HepG2 (cell line): Measurements from ENCODE around the gene APOBEC3B.

ENCODE experiments used
- AGO2 ChIP-seq: fragments of 200-400 bp; formaldehyde crosslinking; optimal IDR thresholded peaks from 2 replicates; pipeline ENCODE3; 2017; ENCODE audit warnings: mild to moderate bottlenecking, low read depth, low read length, moderate library complexity
- FOXJ3 ChIP-seq: sonication (generic); formaldehyde crosslinking; IDR thresholded peaks from 2 replicates; pipeline ENCODE4 v1.4.0; 2020; ENCODE audit warnings: missing genetic modification reagents, mild to moderate bottlenecking, borderline replicate concordance
- GTF2F1 ChIP-seq: fragments of 150-350 bp; IDR thresholded peaks from 2 replicates; pipeline ENCODE4 v1.6.1; 2014; ENCODE audit warnings: low read length
- KMT2A ChIP-seq: sonication (generic); formaldehyde crosslinking; IDR thresholded peaks from 2 replicates; pipeline ENCODE4 v1.4.0; 2020; ENCODE audit warnings: missing genetic modification reagents
- MED1 ChIP-seq: sonication (generic); formaldehyde crosslinking; IDR thresholded peaks from 2 replicates; pipeline ENCODE4 v1.4.0; 2020; ENCODE audit warnings: missing genetic modification reagents
- POLR2A ChIP-seq, 2 experiments: IDR thresholded peaks; 2 replicates each; pipeline ENCODE4 v1.6.1; 2011; ENCODE audit warnings: low read depth in 2 of 2, low read length in 2 of 2, mild to moderate bottlenecking in 1 of 2, moderate library complexity in 1 of 2; ENCODE audit not compliant: insufficient read depth in 1 of 2
- SMC3 ChIP-seq: IDR thresholded peaks from 2 replicates; pipeline ENCODE4 v1.6.1; 2011; ENCODE audit warnings: low read length, improper control_type of control experiment
- TCF7L2 ChIP-seq: IDR thresholded peaks from 2 replicates; pipeline ENCODE4 v1.6.1; 2011; ENCODE audit warnings: mild to moderate bottlenecking, low read depth, low read length, moderate library complexity
- UBTF ChIP-seq: sonication (generic); formaldehyde crosslinking; IDR thresholded peaks from 2 replicates; pipeline ENCODE4 v1.4.0; 2020; ENCODE audit warnings: mild to moderate bottlenecking, missing genetic modification reagents
- ZBTB7A ChIP-seq: sonication (generic); formaldehyde crosslinking; IDR thresholded peaks from 2 replicates; pipeline ENCODE4 v1.8.0; 2022; ENCODE audit warnings: mild to moderate bottlenecking, missing genetic modification reagents
- ZNF101 ChIP-seq: sonication (generic); formaldehyde crosslinking; IDR thresholded peaks from 2 replicates; pipeline ENCODE4 v1.4.0; 2020; ENCODE audit warnings: mild to moderate bottlenecking, low read depth, missing genetic modification reagents, borderline replicate concordance
- ZNF224 ChIP-seq: sonication (generic); formaldehyde crosslinking; IDR thresholded peaks from 2 replicates; pipeline ENCODE4 v1.5.0; 2020; ENCODE audit warnings: mild to moderate bottlenecking, missing genetic modification reagents
- ZNF558 ChIP-seq: sonication (generic); formaldehyde crosslinking; IDR thresholded peaks from 2 replicates; pipeline ENCODE4 v1.9.0; 2022; ENCODE audit warnings: mild to moderate bottlenecking, missing genetic modification reagents, borderline replicate concordance
- TF ChIP-seq, protein P1 (sequence below): sonication (generic); formaldehyde crosslinking; IDR thresholded peaks from 2 replicates; pipeline ENCODE4 v1.5.0; 2020; ENCODE audit warnings: mild to moderate bottlenecking, missing genetic modification reagents, moderate library complexity

DNA sequence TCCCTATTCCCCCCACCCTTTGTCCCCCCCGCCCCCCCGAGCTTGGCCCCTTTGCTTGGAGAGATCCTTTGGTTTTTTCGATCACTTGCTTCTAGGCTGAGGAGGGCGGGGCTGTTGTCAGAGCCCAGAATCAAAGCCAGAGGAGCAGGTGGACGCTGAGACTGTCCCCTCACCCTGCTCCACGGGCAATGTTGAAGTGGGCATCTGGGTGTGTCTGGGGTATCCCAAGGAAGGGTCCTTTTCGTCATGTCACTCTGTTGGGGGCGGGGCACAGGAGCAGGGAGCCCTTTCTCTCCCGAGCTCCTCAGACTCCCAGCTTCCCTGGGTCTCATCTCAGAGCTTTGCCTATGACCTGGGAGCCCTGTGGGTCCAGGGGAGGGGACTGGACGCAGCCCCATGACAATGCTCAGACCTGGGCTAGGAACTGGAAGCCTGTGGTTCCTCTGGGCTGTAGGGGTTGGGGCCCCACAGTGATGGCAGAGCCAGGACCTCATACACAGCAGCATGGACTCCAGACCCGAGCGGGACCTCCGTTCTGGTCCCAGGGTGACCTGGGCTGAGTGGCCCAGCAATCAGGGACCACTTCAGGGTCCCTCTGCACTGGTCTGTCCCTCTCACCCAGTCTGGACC lies 27.6 kb upstream of the APOBEC3B start:
- no peak for TF ChIP-seq AGO2
- TF ChIP-seq ZBTB7A, result no peak
- TF ChIP-seq ZNF558 (CRISPR knock-in tag), result no peak
- no peak for TF ChIP-seq SMC3
- no peak for TF ChIP-seq POLR2A (IDR thresholded peaks at IDR 0.05; ENCODE audit: insufficient read depth in 1 of 2, low read depth in 2 of 2, low read length in 2 of 2)
- no peak for TF ChIP-seq TCF7L2
- no peak for TF ChIP-seq UBTF (CRISPR knock-in tag)
- TF ChIP-seq ZNF101 (CRISPR knock-in tag), result no peak
- no peak for TF ChIP-seq GTF2F1
- no peak for TF ChIP-seq KMT2A
- TF ChIP-seq MED1 (CRISPR knock-in tag), result no peak
- TF ChIP-seq, protein P1, sequence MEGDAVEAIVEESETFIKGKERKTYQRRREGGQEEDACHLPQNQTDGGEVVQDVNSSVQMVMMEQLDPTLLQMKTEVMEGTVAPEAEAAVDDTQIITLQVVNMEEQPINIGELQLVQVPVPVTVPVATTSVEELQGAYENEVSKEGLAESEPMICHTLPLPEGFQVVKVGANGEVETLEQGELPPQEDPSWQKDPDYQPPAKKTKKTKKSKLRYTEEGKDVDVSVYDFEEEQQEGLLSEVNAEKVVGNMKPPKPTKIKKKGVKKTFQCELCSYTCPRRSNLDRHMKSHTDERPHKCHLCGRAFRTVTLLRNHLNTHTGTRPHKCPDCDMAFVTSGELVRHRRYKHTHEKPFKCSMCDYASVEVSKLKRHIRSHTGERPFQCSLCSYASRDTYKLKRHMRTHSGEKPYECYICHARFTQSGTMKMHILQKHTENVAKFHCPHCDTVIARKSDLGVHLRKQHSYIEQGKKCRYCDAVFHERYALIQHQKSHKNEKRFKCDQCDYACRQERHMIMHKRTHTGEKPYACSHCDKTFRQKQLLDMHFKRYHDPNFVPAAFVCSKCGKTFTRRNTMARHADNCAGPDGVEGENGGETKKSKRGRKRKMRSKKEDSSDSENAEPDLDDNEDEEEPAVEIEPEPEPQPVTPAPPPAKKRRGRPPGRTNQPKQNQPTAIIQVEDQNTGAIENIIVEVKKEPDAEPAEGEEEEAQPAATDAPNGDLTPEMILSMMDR (CRISPR knock-in tag), result no peak
- no peak for TF ChIP-seq FOXJ3 (CRISPR knock-in tag)
- TF ChIP-seq ZNF224, result no peak
